IMR-90 (cell line): Measurements from ENCODE around the gene ANKS3. TPM values are rescaled to one million over a fixed set of nuclear protein-coding genes. Genes with fewer than 3 reads are reported as not detected.

ENCODE experiments used
- ATAC-seq: fragments of 200-7000 bp; cut with Tn5 transposase; 2 replicates; pipeline ENCODE4 v1.9.1; 2020; ENCODE audit warnings: low read depth, mild to moderate bottlenecking, moderate library complexity
- BruUV-seq: library from RNA; stranded (reverse); fragments of 400-500 nt; replicated peaks from 2 replicates; lab custom pipeline; 2021; lab: Mats Ljungman, UMichigan
- CTCF ChIA-PET: fragments of 300-600 bp; formaldehyde crosslinking; extraction: SDS; loops from one replicate; lab custom pipeline; 2021; ENCODE audit warnings: antibody characterized with exemption; lab: Yijun Ruan, JAX
- POLR2A ChIA-PET: fragments of 300-600 bp; sonication (Branson Sonifier 250); formaldehyde crosslinking; loops from one replicate; lab custom pipeline; 2022; ENCODE audit warnings: antibody characterized with exemption; ENCODE audit not compliant: unreplicated experiment; lab: Charles Lee
- DNase-seq: peaks from one replicate; pipeline ENCODE4 v3.0.0; 2013
- H2AFZ ChIP-seq: replicated peaks from 2 replicates; pipeline ENCODE3; 2013; ENCODE audit warnings: low read length, mild to moderate bottlenecking; ENCODE audit not compliant: poor library complexity
- H2AK5ac ChIP-seq: 2 replicates; pipeline ENCODE4 v1.6.1; 2013; ENCODE audit warnings: low read depth, low read length, inconsistent platforms
- H2AK9ac ChIP-seq: replicated peaks from 2 replicates; pipeline ENCODE3; 2013; ENCODE audit warnings: mild to moderate bottlenecking, low read depth, low read length, moderate library complexity; ENCODE audit not compliant: poor library complexity
- H2BK120ac ChIP-seq: 2 replicates; pipeline ENCODE4 v1.6.1; 2013; ENCODE audit warnings: low read depth, low read length, inconsistent platforms
- H2BK15ac ChIP-seq: 3 replicates; pipeline ENCODE4 v1.6.1; 2013; ENCODE audit warnings: low read depth, low read length, inconsistent platforms
- H2BK20ac ChIP-seq: 2 replicates; pipeline ENCODE4 v1.6.1; 2013; ENCODE audit warnings: low read depth, mild to moderate bottlenecking, inconsistent platforms, low read length, moderate library complexity
- H2BK5ac ChIP-seq: 2 replicates; pipeline ENCODE4 v1.6.1; 2013; ENCODE audit warnings: mild to moderate bottlenecking, low read depth, low read length, inconsistent platforms; ENCODE audit not compliant: poor library complexity, severe bottlenecking
- H3K14ac ChIP-seq: replicated peaks from 2 replicates; pipeline ENCODE4 v1.6.1; 2013; ENCODE audit warnings: low read depth, low read length, inconsistent platforms
- H3K18ac ChIP-seq: 2 replicates; pipeline ENCODE4 v1.6.1; 2013; ENCODE audit warnings: low read depth, low read length, control low read depth
- H3K23ac ChIP-seq: 2 replicates; pipeline ENCODE4 v1.6.1; 2013; ENCODE audit warnings: low read depth, low read length, inconsistent platforms
- H3K27ac ChIP-seq: 2 replicates; pipeline ENCODE4 v1.5.1; 2013; ENCODE audit warnings: mild to moderate bottlenecking, control low read depth, low read length; ENCODE audit not compliant: insufficient read depth
- H3K27me3 ChIP-seq: 2 replicates; pipeline ENCODE4 v1.6.1; 2013; ENCODE audit warnings: low read length; ENCODE audit not compliant: control insufficient read depth, insufficient read depth
- H3K36me3 ChIP-seq: 2 replicates; pipeline ENCODE4 v1.6.1; 2013; ENCODE audit warnings: low read length, mixed read lengths; ENCODE audit not compliant: control insufficient read depth, insufficient read depth
- H3K4ac ChIP-seq: 2 replicates; pipeline ENCODE4 v1.6.1; 2013; ENCODE audit warnings: low read depth, low read length, inconsistent platforms
- H3K4me1 ChIP-seq: 2 replicates; pipeline ENCODE4 v1.6.1; 2013; ENCODE audit warnings: low read length, mixed read lengths; ENCODE audit not compliant: control insufficient read depth, insufficient read depth
- H3K4me2 ChIP-seq: 2 replicates; pipeline ENCODE4 v1.6.1; 2013; ENCODE audit warnings: low read depth, mild to moderate bottlenecking, control low read depth, low read length, moderate library complexity
- H3K4me3 ChIP-seq: 2 replicates; pipeline ENCODE4 v1.5.1; 2013; ENCODE audit warnings: low read depth, mild to moderate bottlenecking, control low read depth, low read length, moderate library complexity; ENCODE audit not compliant: insufficient read depth
- H3K56ac ChIP-seq: 2 replicates; pipeline ENCODE4 v1.6.1; 2013; ENCODE audit warnings: low read length, inconsistent platforms; ENCODE audit not compliant: insufficient read depth; ENCODE audit errors: extremely low read depth
- H3K79me1 ChIP-seq, 2 experiments: 2 replicates each; pipeline ENCODE4 v1.6.1; 2013; ENCODE audit warnings: low read length in 2 of 2, inconsistent platforms in 1 of 2, low read depth in 1 of 2
- H3K9ac ChIP-seq: 2 replicates; pipeline ENCODE4 v1.6.1; 2013; ENCODE audit warnings: low read depth, low read length, control low read depth
- H3K9me1 ChIP-seq: 2 replicates; pipeline ENCODE4 v1.6.1; 2013; ENCODE audit warnings: low read length, inconsistent platforms; ENCODE audit not compliant: insufficient read depth
- H3K9me3 ChIP-seq: 2 replicates; pipeline ENCODE4 v1.6.1; 2013; ENCODE audit warnings: low read length; ENCODE audit not compliant: control insufficient read depth, insufficient read depth
- H4K20me1 ChIP-seq: 2 replicates; pipeline ENCODE4 v1.6.1; 2013; ENCODE audit warnings: low read length, inconsistent platforms; ENCODE audit not compliant: insufficient read depth
- H4K5ac ChIP-seq: 2 replicates; pipeline ENCODE4 v1.6.1; 2013; ENCODE audit warnings: mild to moderate bottlenecking, low read depth, low read length, control low read depth
- H4K8ac ChIP-seq, 2 experiments: 2 replicates each; pipeline ENCODE4 v1.6.1; 2013; ENCODE audit warnings: low read depth in 2 of 2, low read length in 2 of 2, control low read depth in 1 of 2, inconsistent platforms in 1 of 2
- H4K91ac ChIP-seq: 2 replicates; pipeline ENCODE4 v1.6.1; 2013; ENCODE audit warnings: low read depth, low read length, inconsistent platforms; ENCODE audit not compliant: insufficient read depth
- BHLHE40 ChIP-seq: fragments of 150-350 bp; IDR thresholded peaks from 2 replicates; pipeline ENCODE4 v1.6.1; 2016; ENCODE audit warnings: mild to moderate bottlenecking, low read depth, low read length
- CEBPB ChIP-seq: IDR thresholded peaks from 2 replicates; pipeline ENCODE4 v1.6.1; 2012; ENCODE audit warnings: low read depth, low read length, improper control_type of control experiment
- FOS ChIP-seq: fragments of 150-350 bp; IDR thresholded peaks from 2 replicates; pipeline ENCODE4 v1.6.1; 2016; ENCODE audit warnings: low read depth, low read length
- MAFK ChIP-seq: IDR thresholded peaks from 2 replicates; pipeline ENCODE4 v1.6.1; 2012; ENCODE audit warnings: low read depth, low read length, improper control_type of control experiment
- MAZ ChIP-seq: IDR thresholded peaks from 2 replicates; pipeline ENCODE4 v1.6.1; 2012; ENCODE audit warnings: low read depth, mild to moderate bottlenecking, low read length, improper control_type of control experiment, moderate library complexity, borderline replicate concordance
- MXI1 ChIP-seq: IDR thresholded peaks from 2 replicates; pipeline ENCODE4 v1.6.1; 2012; ENCODE audit warnings: low read depth, mild to moderate bottlenecking, low read length, moderate library complexity, borderline replicate concordance
- NFE2L2 ChIP-seq: fragments of 150-350 bp; IDR thresholded peaks from 2 replicates; pipeline ENCODE4 v1.6.1; 2016; ENCODE audit warnings: low read depth, mild to moderate bottlenecking, low read length
- POLR2A ChIP-seq: IDR thresholded peaks from 2 replicates; pipeline ENCODE4 v1.6.1; 2012; ENCODE audit warnings: mild to moderate bottlenecking, low read depth, low read length
- RAD21 ChIP-seq: IDR thresholded peaks from 2 replicates; pipeline ENCODE4 v1.6.1; 2012; ENCODE audit warnings: low read length, improper control_type of control experiment
- RCOR1 ChIP-seq: IDR thresholded peaks from 2 replicates; pipeline ENCODE4 v1.6.1; 2012; ENCODE audit warnings: mild to moderate bottlenecking, low read length, improper control_type of control experiment; ENCODE audit not compliant: insufficient replicate concordance
- RFX5 ChIP-seq: IDR thresholded peaks from 2 replicates; pipeline ENCODE4 v1.8.0; 2012; ENCODE audit warnings: low read depth, mild to moderate bottlenecking, low read length, moderate library complexity
- SMC3 ChIP-seq: fragments of 150-350 bp; IDR thresholded peaks from 2 replicates; pipeline ENCODE4 v1.6.1; 2016; ENCODE audit warnings: low read depth, mild to moderate bottlenecking, antibody characterized with exemption, low read length, moderate library complexity
- USF2 ChIP-seq: fragments of 150-350 bp; IDR thresholded peaks from 2 replicates; pipeline ENCODE4 v1.6.1; 2017; ENCODE audit warnings: mild to moderate bottlenecking, antibody characterized with exemption, low read length, low read depth
- WGBS, 2 experiments: methylation state at CpG; one replicate each; pipeline versions ENCODE4 v1.1.5 to v1.1.7; 2013; ENCODE audit warnings: missing lambda C conversion rate in 2 of 2; ENCODE audit not compliant: insufficient read length in 1 of 2; ENCODE audit errors: extremely low coverage in 2 of 2; 5-methylcytosine and 5-hydroxymethylcytosine counted together
- dilution Hi-C: fragments of 300-500 bp; cut with HindIII; formaldehyde crosslinking; loops from one replicate; pipeline ENCODE4 v1.14.3; 2018; ENCODE audit warnings: low sequenced_read_pairs; ENCODE audit not compliant: unreplicated experiment
- in situ Hi-C: fragments of 300-500 bp; cut with MboI; formaldehyde crosslinking; loops from 3 replicates; pipeline ENCODE4 v1.14.3; 2019; ENCODE audit warnings: low sequenced_read_pairs, inconsistent platforms, mixed read lengths
- intact Hi-C: fragments of 100-400 bp; cut with micrococcal nuclease; formaldehyde crosslinking; loops from 2 replicates; pipeline ENCODE4 v1.10.0; 2022
- polyA plus RNA-seq, 3 experiments: library from polyadenylated mRNA; depleted of rRNA; stranded (reverse); fragments of >200 nt; gene quantifications; 2 replicates each; pipeline ENCODE4 v1.2.3, GENCODE V29; 2012; ENCODE audit warnings: low replicate concordance in 1 of 3
- total RNA-seq: library from RNA; depleted of rRNA; stranded (reverse); fragments of >200 nt; gene quantifications from 2 replicates; pipeline ENCODE4 v1.2.3, GENCODE V29; 2012
- TF ChIP-seq, protein P1 (sequence below): conservative IDR thresholded peaks from 2 replicates; pipeline ENCODE4 v1.5.1; 2012; ENCODE audit warnings: mild to moderate bottlenecking, low read depth, low read length, improper control_type of control experiment

ANKS3 gene
- total and polyA plus RNA-seq, 2 of the 4 experiments (the other 2 are of a cell fraction), result 24.4 to 25.0 TPM

- Histone ChIP-seq H2AK5ac (no peak overlapping the region), H3K79me1 (peaks cover 0 to 9% of the 10 kb centered on the region in 2 experiments; a peak in 1 of 4 replicates), H3K18ac (no peak overlapping the region), H3K27me3 (no peaks in the 10 kb centered on the region), H2AK9ac (no peak overlapping the region), H2AFZ (peak overlapping the region; percentile 11), H3K9me1 (no peaks in the 10 kb centered on the region), H2BK120ac (no peak overlapping the region), H3K4me3 (no peak overlapping the region), H3K4me1 (peaks cover 2% of the 10 kb centered on the region; the same call in 1 of the 2 replicates), H4K5ac (no peak overlapping the region), H3K56ac (no peak overlapping the region), H3K4me2 (no peak overlapping the region), H3K4ac (no peak overlapping the region), H2BK5ac (no peak overlapping the region), H3K36me3 (peaks cover 67% of the 10 kb centered on the region), H4K8ac (no peak overlapping the region), H3K23ac (no peak overlapping the region), H2BK15ac (no peak overlapping the region), H4K91ac (no peak overlapping the region), H3K9me3 (no peaks in the 10 kb centered on the region), H2BK20ac (no peak overlapping the region), H3K27ac (no peak overlapping the region), H3K9ac (no peak overlapping the region), H4K20me1 (no peaks in the 10 kb centered on the region; the same call in 1 of the 2 replicates), H3K14ac (no peak overlapping the region)
- dilution Hi-C loops (no loop called here), intact Hi-C loops (no loop called here), in situ Hi-C loops (no loop called here)
- no TSS peak for BruUV-seq
- ChIA-PET POLR2A (no interaction called here), CTCF (interaction anchor here (0.6 kb wide), 1 partner anchor 184 kb away, joined by 4 read pairs; no protein-coding TSS in a partner anchor)
- WGBS, 2 experiments, result 92% methylated on average over 12 of the region's 23 CpGs; no CpG with 5 or more reads in 1 of the 2 experiments
- TF ChIP-seq, protein P1, sequence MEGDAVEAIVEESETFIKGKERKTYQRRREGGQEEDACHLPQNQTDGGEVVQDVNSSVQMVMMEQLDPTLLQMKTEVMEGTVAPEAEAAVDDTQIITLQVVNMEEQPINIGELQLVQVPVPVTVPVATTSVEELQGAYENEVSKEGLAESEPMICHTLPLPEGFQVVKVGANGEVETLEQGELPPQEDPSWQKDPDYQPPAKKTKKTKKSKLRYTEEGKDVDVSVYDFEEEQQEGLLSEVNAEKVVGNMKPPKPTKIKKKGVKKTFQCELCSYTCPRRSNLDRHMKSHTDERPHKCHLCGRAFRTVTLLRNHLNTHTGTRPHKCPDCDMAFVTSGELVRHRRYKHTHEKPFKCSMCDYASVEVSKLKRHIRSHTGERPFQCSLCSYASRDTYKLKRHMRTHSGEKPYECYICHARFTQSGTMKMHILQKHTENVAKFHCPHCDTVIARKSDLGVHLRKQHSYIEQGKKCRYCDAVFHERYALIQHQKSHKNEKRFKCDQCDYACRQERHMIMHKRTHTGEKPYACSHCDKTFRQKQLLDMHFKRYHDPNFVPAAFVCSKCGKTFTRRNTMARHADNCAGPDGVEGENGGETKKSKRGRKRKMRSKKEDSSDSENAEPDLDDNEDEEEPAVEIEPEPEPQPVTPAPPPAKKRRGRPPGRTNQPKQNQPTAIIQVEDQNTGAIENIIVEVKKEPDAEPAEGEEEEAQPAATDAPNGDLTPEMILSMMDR, result no peak
- TF ChIP-seq RFX5 (no peak), SMC3 (no peak), POLR2A (no peak), USF2 (no peak), MAFK (no peak), RCOR1 (no peak), MAZ (no peak), FOS (no peak), RAD21 (no peak), NFE2L2 (no peak), CEBPB (no peak), MXI1 (no peak), BHLHE40 (no peak)
- ATAC-seq, result no peak
- no peak for DNase-seq
These were observed 49.9 kb downstream of the ANKS3 start for GRCh38 chr16:4684058-4684715.
